ENCODE data around the gene ENKD1.

Gene ENKD1

GRCh38 chr16:67673712-67674580, 7.4 kb upstream of the ENKD1 start:
- TF ChIP-seq, protein P1, sequence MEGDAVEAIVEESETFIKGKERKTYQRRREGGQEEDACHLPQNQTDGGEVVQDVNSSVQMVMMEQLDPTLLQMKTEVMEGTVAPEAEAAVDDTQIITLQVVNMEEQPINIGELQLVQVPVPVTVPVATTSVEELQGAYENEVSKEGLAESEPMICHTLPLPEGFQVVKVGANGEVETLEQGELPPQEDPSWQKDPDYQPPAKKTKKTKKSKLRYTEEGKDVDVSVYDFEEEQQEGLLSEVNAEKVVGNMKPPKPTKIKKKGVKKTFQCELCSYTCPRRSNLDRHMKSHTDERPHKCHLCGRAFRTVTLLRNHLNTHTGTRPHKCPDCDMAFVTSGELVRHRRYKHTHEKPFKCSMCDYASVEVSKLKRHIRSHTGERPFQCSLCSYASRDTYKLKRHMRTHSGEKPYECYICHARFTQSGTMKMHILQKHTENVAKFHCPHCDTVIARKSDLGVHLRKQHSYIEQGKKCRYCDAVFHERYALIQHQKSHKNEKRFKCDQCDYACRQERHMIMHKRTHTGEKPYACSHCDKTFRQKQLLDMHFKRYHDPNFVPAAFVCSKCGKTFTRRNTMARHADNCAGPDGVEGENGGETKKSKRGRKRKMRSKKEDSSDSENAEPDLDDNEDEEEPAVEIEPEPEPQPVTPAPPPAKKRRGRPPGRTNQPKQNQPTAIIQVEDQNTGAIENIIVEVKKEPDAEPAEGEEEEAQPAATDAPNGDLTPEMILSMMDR (IDR thresholded peaks at IDR 0.05; ENCODE audit: low read depth, low read length) = no peak
- no peak overlapping the region for H3K4me3 ChIP-seq (ENCODE audit: low read depth, low read length)

- TF ChIP-seq, protein P1 (IDR thresholded peaks at IDR 0.05; ENCODE audit: low read depth, low read length) = peak; percentile 74
- H3K4me3 ChIP-seq (ENCODE audit: low read depth, low read length) = no peak overlapping the region
Observed at GRCh38 chr16:67672739-67673662, 6.5 kb upstream of the ENKD1 start.

DNA sequence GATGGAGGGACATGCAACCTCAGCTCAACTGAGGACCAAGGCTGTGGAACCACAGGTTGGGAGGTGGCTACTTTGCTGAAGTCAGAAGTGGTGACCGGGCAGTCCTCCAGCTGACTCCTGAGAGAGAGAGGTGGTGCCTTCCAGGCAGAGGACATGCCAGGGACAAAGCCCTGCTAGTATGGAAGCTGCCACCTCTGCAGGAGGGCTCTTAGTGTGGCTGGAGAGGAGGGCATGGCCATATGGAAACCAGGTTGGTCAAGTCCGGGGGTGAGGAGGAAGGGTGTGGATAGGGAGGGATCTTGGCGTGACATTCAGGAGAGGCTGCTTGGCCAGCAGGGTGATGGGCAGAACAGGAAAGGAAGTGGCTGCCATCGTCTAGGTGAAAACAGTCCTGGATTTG, 5.8 kb upstream of the ENKD1 start:
- TF ChIP-seq, protein P1 (IDR thresholded peaks at IDR 0.05; ENCODE audit: low read depth, low read length) = no peak
- H3K4me3 ChIP-seq (ENCODE audit: low read depth, low read length) = no peak overlapping the region

DNA sequence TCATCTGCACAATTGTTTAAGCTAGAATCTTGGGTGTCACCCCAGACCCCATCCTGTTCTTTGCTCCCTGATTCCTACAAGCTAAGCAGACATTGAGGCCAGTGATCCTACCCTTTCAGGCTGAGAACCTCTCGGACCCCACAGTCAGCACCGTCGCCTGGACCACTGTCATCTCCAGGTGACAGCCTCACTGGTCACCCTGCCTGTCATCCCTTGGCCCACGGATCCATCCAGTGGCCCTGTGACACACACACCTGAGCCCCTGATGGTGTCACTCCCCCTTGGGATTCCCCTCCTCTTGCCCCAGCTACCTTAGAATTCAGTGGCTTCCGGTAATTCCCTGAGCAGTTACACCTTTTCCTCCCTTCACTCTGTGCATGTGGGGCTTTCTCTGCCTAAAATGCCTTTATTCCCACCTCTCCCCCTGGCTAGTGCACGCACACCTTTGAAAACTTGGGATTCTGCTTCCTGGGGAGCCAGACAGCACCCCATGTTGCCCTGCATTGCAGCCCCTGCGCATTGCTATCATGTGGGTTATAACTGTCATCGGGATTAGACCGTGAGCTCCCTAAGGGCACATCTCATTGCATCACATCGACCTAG, 3.0 kb upstream of the ENKD1 start:
- TF ChIP-seq, protein P1 (IDR thresholded peaks at IDR 0.05; ENCODE audit: low read depth, low read length) = no peak

DNA sequence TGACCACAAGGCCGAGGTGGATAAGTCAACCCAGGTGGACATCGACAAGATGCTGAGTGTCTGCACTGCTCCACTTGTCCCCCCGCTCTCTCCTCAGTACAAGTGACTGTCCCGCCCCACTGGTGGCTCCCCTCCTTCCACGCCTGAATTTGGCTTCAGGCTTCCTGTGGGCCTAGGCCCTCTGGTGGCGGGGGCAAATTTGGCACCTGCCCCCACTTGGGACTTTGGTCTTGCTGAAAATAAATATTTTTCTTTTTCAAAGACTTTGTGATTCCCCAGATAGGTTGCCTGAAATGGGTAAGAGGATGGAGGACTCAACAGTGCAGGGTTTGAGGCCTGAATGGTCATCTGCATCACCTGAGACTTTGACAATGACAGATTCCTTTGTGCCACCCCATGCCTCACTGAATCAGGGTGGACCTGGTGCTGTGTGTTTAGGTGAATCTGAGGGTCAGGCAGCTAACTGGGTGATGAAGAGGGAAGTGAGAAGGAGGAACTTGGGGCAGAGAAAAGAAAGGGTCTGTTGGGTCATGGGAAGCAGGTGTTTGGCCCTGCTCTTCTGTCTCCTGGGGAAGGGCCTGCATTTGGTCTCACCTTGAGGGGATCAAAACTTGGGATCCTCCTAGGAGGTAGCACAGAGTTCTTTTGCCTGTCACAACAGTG, 2.1 kb upstream of the ENKD1 start:
- no peak overlapping the region for H3K4me3 ChIP-seq (ENCODE audit: low read depth, low read length)
- TF ChIP-seq, protein P1 (IDR thresholded peaks at IDR 0.05; ENCODE audit: low read depth, low read length) = no peak

More for the DNA sequence above, 3.0 kb upstream of the ENKD1 start:
- no peak overlapping the region for H3K4me3 ChIP-seq (ENCODE audit: low read depth, low read length)

DNA sequence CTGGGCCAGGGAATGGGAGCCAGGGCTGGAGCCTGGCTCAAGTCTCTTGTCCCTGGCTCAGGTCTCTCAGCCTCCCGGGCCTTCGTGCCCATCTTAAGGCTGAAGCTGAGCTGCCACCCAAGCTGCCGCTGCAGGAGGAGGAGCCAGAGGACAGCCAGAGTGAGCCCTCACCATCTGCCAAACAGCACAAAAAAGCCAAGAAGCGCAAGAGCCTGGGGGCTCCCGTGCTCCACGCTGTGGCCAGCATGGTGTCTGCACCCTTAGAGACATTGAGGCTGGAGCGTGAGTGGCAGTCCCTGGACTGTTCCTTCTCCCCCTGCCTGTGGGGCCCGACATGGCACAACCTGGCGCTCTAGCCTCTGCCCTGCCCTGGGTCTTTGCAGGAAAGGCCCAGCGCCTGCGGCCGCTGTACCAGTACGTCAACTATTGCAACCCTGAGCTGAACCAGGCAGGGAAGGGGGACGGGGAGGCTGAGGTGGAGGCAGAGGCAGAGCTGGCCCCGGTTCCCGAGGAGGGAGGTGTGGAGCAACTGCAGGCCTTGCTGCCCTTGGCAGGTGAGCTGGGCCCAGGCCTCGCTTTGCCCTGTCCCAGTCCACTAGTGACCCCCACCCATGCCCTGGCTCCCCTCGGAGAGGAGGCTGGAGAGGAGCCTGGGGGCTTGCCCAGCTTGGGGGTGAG, 1.4 kb upstream of the ENKD1 start:
- H3K4me3 ChIP-seq (ENCODE audit: low read depth, low read length) = no peak overlapping the region
- TF ChIP-seq, protein P1 (IDR thresholded peaks at IDR 0.05; ENCODE audit: low read depth, low read length) = peak; percentile 68

Data from WI38 (cell line).